HEK293T (cell line): ENCODE measurements around the gene ZNF286A.
"Not testable (repeated sequence)": the region's sequence is repeated elsewhere in the genome, so short reads cannot be mapped to it uniquely, and the experiment has no call there.

Experiments
- CTBP1 ChIP-seq: fragments of 450-650 bp; IDR thresholded peaks from 2 replicates; pipeline ENCODE4 v1.6.1; 2016; ENCODE audit warnings: borderline replicate concordance
- ELF4 ChIP-seq: fragments of 450-650 bp; IDR thresholded peaks from 2 replicates; pipeline ENCODE4 v1.6.1; 2017; ENCODE audit warnings: antibody characterized with exemption
- L3MBTL2 ChIP-seq: fragments of 450-650 bp; conservative IDR thresholded peaks from 2 replicates; pipeline ENCODE4 v1.6.1; 2016; ENCODE audit warnings: mild to moderate bottlenecking
- LEF1 ChIP-seq: fragments of 450-650 bp; IDR thresholded peaks from 2 replicates; pipeline ENCODE4 v1.6.1; 2017; ENCODE audit warnings: mild to moderate bottlenecking, borderline replicate concordance
- SP1 ChIP-seq: fragments of 450-650 bp; IDR thresholded peaks from 2 replicates; pipeline ENCODE4 v1.6.1; 2017
- SUZ12 ChIP-seq: fragments of 450-650 bp; IDR thresholded peaks from 2 replicates; pipeline ENCODE4 v1.6.1; 2016; ENCODE audit warnings: mild to moderate bottlenecking

DNA sequence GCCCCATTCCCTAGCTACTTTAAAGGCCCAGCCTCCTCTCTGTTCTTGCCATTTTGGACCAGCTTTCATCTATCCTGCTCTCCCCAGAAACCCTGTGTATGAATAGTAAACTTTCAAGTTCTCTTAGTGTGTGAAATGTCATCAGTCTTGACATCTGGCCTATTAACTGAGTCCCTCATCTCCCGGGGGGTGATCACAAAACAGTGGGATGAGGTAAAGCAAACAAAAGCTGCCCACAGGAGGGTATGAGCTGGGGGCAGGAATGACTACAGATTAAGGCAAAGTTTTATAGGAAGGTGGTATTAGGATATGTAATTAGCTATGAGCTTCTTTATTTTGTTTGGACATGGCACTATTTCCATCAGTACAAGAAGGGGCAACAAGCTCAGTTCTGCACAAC is 24.9 kb upstream of the ZNF286A start:
- not testable (repeated sequence) for TF ChIP-seq LEF1, SUZ12, SP1, L3MBTL2, CTBP1, ELF4
